ENCODE measurements around the gene MRPL11.
"Not testable (repeated sequence)": the region's sequence is repeated elsewhere in the genome, so short reads cannot be mapped to it uniquely, and the experiment has no call there.

The MRPL11 gene

DNA sequence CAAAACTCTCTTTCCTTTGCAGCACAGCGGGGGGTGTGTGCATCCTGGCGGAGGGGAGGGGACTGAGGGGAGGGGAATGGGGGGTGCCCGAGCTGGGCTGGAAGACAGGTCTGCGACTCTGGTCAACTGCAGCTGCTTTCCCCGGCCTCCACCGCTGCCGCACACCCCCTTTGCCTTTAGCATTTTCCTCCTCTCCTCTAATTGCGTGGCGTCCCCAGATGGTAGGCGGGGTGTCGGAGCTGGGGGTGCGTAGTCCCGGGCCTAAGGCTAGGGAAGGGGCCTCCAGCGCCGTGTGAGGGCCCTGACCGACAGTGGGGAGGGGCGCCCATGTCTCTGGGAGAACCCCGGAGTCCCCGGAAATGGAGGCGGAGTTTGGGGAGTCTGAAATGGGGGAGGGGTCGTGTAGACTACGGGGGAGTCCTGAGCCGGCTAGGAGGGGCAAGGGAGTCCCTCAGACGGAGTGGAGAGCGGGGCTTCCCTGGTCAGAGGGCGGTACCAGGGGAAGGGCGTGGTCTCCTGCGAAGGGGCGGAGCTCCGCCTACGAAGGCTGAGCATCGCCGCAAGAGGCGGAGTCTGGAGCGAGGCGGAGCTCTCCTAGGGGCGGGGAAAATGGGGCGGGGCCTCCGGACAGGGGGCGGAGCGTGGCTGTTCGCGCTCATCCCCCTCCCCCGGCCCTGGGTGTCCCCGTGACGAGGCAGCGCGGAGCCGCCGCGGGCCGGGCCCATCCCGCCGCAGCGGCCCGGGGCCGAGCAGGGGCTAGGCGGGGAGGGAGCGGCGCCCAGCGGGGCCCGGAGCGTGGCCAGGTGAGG, 27.8 kb upstream of the MRPL11 start, which contains the start of gene PELI3:
PELI3 (plus strand) TSS at position 681 of the 809 bp plus-strand sequence. CDS start 1,224 bp downstream, outside the sequence.
- DNase-seq = peak; percentile 72

DNA sequence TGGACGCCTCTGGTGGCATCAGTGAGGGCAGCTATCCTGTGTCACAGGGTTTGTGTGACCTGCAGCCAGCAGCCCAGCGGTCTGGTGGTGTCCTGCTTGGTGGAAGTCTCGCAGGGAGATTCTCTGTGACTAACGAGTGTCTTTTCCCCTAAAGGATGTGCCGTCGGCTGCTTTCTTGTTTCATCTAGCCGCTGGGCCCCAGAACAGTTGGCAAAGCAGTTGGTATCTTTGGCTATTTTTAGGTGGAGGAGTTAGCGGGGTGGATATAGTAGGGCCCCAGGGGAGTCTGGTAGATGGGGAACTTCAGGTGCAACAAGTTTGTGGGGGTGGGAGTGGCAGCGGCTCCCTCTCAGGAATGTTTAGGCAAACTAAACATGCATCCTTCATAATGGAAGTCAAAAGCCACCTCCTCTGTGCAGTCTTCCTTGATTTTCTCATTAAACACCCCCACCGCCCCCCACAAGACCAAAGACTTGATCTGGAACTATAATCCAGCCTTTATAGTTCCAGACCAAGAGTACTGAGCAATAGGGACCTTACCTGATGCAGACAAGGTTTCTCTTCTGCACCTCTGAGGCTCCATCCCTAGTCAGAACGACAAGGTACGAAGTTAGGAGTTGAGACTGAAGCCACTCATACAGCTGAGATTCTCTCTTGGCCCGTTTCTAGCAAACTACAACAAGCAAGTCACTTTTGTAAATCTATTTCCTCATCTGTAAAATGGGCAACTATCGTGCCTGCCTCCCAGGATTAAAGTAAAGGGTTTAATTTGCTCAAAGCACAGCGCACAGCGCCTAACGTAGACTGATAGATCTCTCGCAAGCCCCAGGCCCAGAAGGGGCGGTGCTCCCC, 27.0 kb upstream of the MRPL11 start:
- no peak for DNase-seq

DNA sequence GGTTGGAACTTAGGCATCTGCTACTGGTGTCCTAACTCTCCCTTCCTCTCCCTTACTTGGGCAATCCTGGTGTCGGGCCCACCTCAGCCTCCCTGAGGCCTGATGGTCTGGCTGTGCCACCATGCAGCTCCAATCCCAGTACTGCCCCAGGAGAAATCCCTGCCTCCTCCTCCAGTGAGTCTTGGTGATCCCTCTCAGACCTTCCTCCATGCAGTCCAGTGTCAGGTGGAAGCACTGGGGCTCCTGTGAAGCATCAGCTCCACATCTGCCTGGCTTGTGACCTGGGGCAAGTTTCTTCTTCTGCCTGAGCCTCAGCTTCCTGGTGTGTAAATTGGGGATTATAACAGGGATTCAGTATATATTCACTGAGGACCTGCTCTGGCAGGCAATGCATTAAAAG, 26.3 kb upstream of the MRPL11 start:
- DNase-seq = no peak

GRCh38 chr11:66464116-66464515, 25.5 kb upstream of the MRPL11 start:
- not testable (repeated sequence) for DNase-seq

GRCh38 chr11:66462911-66463310, 24.3 kb upstream of the MRPL11 start:
- no peak for DNase-seq

DNA sequence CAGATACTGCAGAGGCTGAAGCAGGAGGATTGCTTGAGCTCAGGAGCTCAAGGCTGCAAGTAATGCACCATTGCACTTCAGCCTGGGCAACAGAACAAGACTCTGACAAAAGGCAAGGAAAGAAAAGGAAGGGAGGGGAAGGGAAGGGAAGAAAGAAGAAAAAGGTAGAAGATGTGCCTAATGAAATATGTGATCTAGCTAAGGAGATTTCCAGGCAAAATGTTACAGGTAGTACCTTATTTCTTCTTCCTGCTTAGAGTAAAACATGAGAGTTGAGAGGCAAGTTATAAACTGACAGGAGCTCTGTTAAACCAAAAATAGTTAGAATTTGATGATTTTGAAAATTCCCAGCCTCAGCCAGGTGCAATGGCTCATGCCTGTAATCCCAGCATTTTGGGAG, 23.4 kb upstream of the MRPL11 start:
- no peak for DNase-seq

DNA sequence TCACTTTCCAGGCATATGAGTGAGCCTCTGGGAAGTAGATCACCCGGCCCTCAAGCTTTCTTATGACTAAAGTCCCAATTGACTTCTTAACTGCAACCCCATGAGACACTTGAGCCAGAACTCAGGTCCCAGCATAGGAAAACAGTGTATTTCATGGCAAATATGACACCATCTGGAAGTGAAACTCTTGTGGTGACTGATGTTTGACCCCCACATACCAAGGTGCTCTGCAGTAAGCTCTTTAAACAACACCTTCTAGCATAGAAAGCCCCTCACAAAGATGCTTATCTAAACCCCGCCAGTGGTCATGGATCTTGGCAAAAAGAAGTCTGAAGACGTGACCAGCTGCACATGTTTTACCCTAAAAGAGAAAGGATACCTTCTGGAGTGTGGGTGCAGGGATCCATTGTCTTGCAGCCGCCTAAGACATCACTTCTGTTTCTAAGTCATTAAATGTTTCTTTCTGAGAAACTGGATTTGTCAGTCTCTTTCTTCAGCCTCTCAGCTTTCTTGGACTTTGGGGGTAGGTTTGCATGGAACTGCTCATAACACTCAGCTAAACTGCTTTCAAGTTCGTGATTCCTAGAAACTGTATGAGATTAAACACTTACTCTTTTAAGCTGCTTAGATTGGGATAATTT, 20.6 kb upstream of the MRPL11 start:
- DNase-seq = no peak

GRCh38 chr11:66457826-66458225, 19.2 kb upstream of the MRPL11 start:
- DNase-seq = no peak

GRCh38 chr11:66454828-66455227, 16.2 kb upstream of the MRPL11 start:
- DNase-seq = no peak

DNA sequence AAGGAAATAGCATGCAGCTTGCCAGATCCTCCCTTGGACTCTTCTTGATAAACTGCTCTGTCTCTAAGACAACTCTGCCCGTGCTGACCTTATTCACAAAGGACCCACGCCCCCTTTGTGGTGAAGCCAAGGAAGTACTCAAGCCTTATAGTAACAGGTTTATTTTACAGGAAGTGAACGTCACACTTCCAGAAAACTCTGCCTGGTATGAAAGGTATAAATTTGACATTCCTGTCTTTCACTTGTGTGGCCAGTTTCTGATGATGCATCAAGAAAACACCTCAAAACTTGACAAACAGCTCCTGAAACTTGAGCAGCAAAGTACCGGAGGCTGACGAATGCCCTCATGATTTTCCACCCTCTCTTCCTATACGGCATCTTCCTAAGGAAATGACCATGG, 15.6 kb upstream of the MRPL11 start:
- DNase-seq = no peak

GRCh38 chr11:66451663-66452062, 13.0 kb upstream of the MRPL11 start:
- no peak for DNase-seq

- no peak for DNase-seq
Observed at GRCh38 chr11:66450560-66450959, 11.9 kb upstream of the MRPL11 start.

- no peak for DNase-seq
Observed at GRCh38 chr11:66448523-66448922, 9.9 kb upstream of the MRPL11 start.

- no peak for DNase-seq
Observed at GRCh38 chr11:66447012-66447411, 8.4 kb upstream of the MRPL11 start.

- DNase-seq = no peak
Observed at GRCh38 chr11:66443602-66444001, 5.0 kb upstream of the MRPL11 start.

DNA sequence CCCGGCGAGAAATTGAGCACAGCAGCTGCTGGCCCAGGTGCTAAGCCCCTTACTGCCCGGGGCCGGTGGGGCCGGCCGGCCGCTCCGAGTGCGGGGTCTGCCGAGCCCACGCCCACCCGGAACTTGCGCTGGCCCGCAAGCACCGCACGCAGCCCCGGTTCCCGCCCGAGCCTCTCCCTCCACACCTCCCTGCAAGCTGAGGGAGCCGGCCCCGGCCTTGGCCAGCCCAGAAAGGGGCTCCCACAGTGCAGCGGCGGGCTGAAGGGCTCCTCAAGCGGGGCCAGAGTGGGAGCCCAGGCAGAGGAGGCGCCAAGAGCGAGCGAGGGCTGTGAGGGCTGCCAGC, 2.3 kb upstream of the MRPL11 start:
- not testable (repeated sequence) for DNase-seq

GRCh38 chr11:66440101-66440939, 1.7 kb upstream of the MRPL11 start:
- not testable (repeated sequence) for DNase-seq

- no peak for DNase-seq
Observed at GRCh38 chr11:66437979-66438503, 607 bp downstream of the MRPL11 start.

GRCh38 chr11:66432597-66432996, 6.1 kb downstream of the MRPL11 start:
- DNase-seq = no peak

GRCh38 chr11:66431871-66432329, 6.7 kb downstream of the MRPL11 start:
- not testable (repeated sequence) for DNase-seq

GRCh38 chr11:66431287-66431686, 7.4 kb downstream of the MRPL11 start:
- DNase-seq = not testable (repeated sequence)

DNA sequence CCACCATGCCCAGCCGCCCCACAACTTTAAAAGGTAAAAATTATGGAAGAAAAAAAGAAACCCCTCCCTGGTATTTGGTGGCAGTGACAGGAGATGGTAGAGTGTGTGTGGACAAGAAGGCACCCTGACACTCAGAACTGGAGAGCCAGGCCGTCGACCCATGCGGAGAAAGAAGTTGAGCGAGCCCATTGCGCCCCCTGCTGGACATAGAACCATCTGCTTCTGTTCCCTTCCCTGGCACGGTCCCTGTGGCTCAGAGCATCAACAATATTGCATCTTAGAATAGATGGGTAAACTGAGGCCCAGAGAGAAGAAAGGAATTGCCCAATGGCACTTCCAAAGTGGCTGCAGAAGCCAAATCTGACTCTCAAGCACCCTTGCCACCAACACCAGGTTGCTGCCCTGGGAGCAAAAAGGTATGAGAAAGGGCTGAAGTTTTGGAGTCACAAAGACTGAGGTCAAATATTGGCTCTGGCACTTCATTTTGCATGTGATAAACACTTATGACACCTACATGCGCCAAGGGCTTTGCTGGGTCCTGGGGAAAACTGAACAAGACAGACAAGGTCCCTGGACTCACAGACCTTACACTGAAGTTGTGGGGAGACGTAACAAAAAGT, 8.6 kb downstream of the MRPL11 start:
- DNase-seq = peak; percentile 75

Measured in NCI-H1694 (cell line).